Measurements from ENCODE around the gene NPBWR2.

The NPBWR2 gene

DNA sequence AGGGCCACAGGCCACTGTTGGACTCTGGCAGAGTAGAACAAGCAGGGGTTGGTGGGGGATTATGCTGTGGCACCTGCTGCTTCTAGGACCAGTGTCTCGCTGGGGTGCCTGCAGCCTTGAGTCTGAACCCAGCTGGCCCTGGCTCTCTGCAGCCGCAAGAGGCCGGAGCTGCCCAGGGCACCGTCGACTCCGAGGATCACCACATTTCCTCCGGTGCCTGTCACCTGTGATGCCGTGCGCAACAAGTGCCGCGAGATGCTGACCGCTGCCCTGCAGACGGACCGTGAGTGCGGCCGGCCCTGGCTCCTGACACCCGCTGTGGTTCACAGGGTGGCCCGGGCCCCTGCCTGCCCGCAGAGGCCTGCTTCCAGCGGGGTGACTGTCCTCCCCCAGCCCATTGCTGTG lies 38.2 kb downstream of the NPBWR2 start:
- Histone ChIP-seq H3K27ac (ENCODE audit: extremely low read depth, low read depth, low read length) (no peak overlapping the region), H3K9me3 (ENCODE audit: control insufficient read depth, insufficient read depth, low read depth, low read length) (no peaks in the 10 kb centered on the region), H3K36me3 (ENCODE audit: control insufficient read depth in 2 of 2, insufficient read depth in 1 of 2, low read length in 2 of 2) (peaks cover 0 to 21% of the 10 kb centered on the region in 2 experiments; a peak in 1 of 3 replicates), H3K4me3 (ENCODE audit: low read depth, low read length) (no peak overlapping the region), H3K4me1 (ENCODE audit: control insufficient read depth, insufficient read depth, low read length) (no peaks in the 10 kb centered on the region)
- CTCF ChIA-PET: interaction anchor here (0.6 to 1.7 kb wide), 5 partner anchors 9 to 359 kb away, joined by 3 to 6 read pairs (median 4); no protein-coding TSS in a partner anchor
- no peak for TF ChIP-seq ZNF785 (tag by site-specific recombination; IDR thresholded peaks at IDR 0.05)
- no peak for TF ChIP-seq ZFP41 (tag by site-specific recombination; IDR thresholded peaks at IDR 0.05; ENCODE audit: borderline replicate concordance)
- TF ChIP-seq SCRT1 (tag by site-specific recombination; IDR thresholded peaks at IDR 0.05; ENCODE audit: borderline replicate concordance): peak; percentile 80
- no peak for TF ChIP-seq IKZF3 (tag by site-specific recombination; IDR thresholded peaks at IDR 0.05)
- no peak for TF ChIP-seq ZNF571 (tag by site-specific recombination; IDR thresholded peaks at IDR 0.05)
- no peak for TF ChIP-seq ZNF26 (tag by site-specific recombination; IDR thresholded peaks at IDR 0.05)
- peak; percentile 93 for TF ChIP-seq SCRT2 (tag by site-specific recombination; IDR thresholded peaks at IDR 0.05)
- POLR2A ChIA-PET: interaction anchor here (0.6 to 1.2 kb wide), 2 partner anchors 30 to 48 kb away, joined by 3 to 5 read pairs; no protein-coding TSS in a partner anchor

DNA sequence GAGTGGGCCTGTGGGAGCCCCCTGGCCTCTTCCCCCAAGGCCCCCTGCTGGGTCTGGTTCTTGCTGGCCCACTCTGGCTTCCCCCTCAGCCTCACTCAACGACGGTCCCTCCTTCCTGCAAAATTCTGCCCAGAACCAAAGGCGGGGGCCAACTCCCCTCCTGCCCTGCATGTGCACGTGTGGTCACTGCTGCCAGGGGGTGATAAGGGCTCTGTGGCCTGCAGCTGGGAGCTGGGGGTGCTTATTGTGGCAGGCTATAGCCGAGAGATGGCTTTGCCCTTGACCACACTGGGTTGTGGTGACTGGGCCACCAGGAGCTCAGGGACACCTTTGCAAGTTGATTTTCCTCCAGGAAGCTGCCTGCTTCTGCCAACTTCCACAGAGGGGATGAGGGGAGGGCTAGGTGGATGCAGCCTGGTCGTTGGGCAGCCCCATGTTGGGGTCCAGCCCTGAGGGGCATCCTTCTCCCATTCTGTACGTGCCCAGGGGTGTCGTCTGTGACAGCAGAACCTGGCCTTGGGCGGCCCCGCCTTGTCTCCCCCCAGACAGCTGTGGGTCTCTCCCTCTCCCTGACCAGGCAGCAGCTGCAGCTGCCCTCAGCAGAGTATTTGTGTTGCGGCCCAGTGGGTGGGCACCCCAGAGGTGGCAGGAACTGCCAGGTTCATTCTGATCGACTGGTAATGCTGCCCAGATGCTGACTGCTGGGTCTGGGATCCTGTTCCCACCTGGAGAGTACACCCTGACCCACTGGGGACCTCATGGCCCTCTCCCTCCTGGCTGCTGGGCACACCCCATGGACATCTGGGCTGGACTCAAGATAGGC lies 38.8 kb downstream of the NPBWR2 start:
- TF ChIP-seq GLI2 (tag by site-specific recombination; IDR thresholded peaks at IDR 0.05; ENCODE audit: borderline replicate concordance, low read depth) (no peak), ZIC2 (tag by site-specific recombination; IDR thresholded peaks at IDR 0.05) (peak; percentile 75; the same call in 1 of the 2 replicates), ZNF701 (tag by site-specific recombination; IDR thresholded peaks at IDR 0.05) (no peak), ZNF394 (tag by site-specific recombination; IDR thresholded peaks at IDR 0.05; ENCODE audit: borderline replicate concordance) (no peak), SP3 (tag by site-specific recombination; IDR thresholded peaks at IDR 0.05) (no peak), GLIS2 (tag by site-specific recombination; IDR thresholded peaks at IDR 0.05) (peak; percentile 57), ZBTB1 (tag by site-specific recombination; IDR thresholded peaks at IDR 0.05) (no peak), MEIS1 (CRISPR knock-in tag; IDR thresholded peaks at IDR 0.05; ENCODE audit: borderline replicate concordance) (no peak), ZNF324 (tag by site-specific recombination; IDR thresholded peaks at IDR 0.05) (no peak), ZEB2 (tag by site-specific recombination; IDR thresholded peaks at IDR 0.05) (no peak)
- TF ChIP-seq, protein P1, sequence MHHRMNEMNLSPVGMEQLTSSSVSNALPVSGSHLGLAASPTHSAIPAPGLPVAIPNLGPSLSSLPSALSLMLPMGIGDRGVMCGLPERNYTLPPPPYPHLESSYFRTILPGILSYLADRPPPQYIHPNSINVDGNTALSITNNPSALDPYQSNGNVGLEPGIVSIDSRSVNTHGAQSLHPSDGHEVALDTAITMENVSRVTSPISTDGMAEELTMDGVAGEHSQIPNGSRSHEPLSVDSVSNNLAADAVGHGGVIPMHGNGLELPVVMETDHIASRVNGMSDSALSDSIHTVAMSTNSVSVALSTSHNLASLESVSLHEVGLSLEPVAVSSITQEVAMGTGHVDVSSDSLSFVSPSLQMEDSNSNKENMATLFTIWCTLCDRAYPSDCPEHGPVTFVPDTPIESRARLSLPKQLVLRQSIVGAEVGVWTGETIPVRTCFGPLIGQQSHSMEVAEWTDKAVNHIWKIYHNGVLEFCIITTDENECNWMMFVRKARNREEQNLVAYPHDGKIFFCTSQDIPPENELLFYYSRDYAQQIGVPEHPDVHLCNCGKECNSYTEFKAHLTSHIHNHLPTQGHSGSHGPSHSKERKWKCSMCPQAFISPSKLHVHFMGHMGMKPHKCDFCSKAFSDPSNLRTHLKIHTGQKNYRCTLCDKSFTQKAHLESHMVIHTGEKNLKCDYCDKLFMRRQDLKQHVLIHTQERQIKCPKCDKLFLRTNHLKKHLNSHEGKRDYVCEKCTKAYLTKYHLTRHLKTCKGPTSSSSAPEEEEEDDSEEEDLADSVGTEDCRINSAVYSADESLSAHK (tag by site-specific recombination; IDR thresholded peaks at IDR 0.05): no peak
- Histone ChIP-seq H3K9me3 (ENCODE audit: control insufficient read depth, insufficient read depth, low read depth, low read length) (no peaks in the 10 kb centered on the region), H3K4me3 (ENCODE audit: low read depth, low read length) (no peak overlapping the region), H3K27ac (ENCODE audit: extremely low read depth, low read depth, low read length) (no peak overlapping the region), H3K4me1 (ENCODE audit: control insufficient read depth, insufficient read depth, low read length) (no peaks in the 10 kb centered on the region), H3K36me3 (ENCODE audit: control insufficient read depth in 2 of 2, insufficient read depth in 1 of 2, low read length in 2 of 2) (peaks cover 0 to 15% of the 10 kb centered on the region in 2 experiments; a peak in 1 of 3 replicates)
- CTCF ChIA-PET: interaction anchor here (0.8 kb wide), 1 partner anchor 68 kb away, joined by 4 read pairs; no protein-coding TSS in a partner anchor
- POLR2A ChIA-PET: interaction anchor here (0.6 to 1.2 kb wide), 2 partner anchors 30 to 48 kb away, joined by 3 to 5 read pairs; no protein-coding TSS in a partner anchor
